Vagina (tissue), 2 donors: Measurements from ENCODE around the gene NUDCD3. TPM values are rescaled to one million over a fixed set of nuclear protein-coding genes. Genes with fewer than 3 reads are reported as not detected.
A peak's percentile ranks its signal among the peaks of the same experiment; 100 is the strongest.

ENCODE experiments used
- DNase-seq, 2 donors: peaks; one replicate each; pipeline ENCODE4 v3.0.0-alpha.2; 2017; ENCODE audit errors: extremely low spot score in 2 of 2
- H3K27ac ChIP-seq: fragments of 200-600 bp; sonication (generic); one replicate; pipeline ENCODE4 v1.5.1; 2019
- H3K27me3 ChIP-seq: fragments of 200-600 bp; sonication (generic); one replicate; pipeline ENCODE4 v1.5.1; 2019
- H3K36me3 ChIP-seq, 2 donors: fragments of 200-600 bp; sonication (generic); one replicate each; pipeline ENCODE4 v1.5.1; 2017 to 2019
- H3K4me1 ChIP-seq: fragments of 200-600 bp; sonication (generic); one replicate; pipeline ENCODE4 v1.5.1; 2019
- H3K4me3 ChIP-seq, 2 donors: fragments of 200-600 bp; sonication (generic); 1 replicate in 1 of 2; 2 replicates in 1 of 2; pipeline ENCODE4 v1.5.1; 2016 to 2019
- H3K9me3 ChIP-seq: fragments of 200-600 bp; sonication (generic); one replicate; pipeline ENCODE4 v1.5.1; 2019
- POLR2A ChIP-seq, 2 donors: fragments of 450-650 bp; IDR thresholded peaks; one replicate each; pipeline ENCODE4 v1.6.1; 2017; ENCODE audit warnings: antibody characterized with exemption in 2 of 2, mild to moderate bottlenecking in 2 of 2, moderate library complexity in 2 of 2
- POLR2AphosphoS5 ChIP-seq, 2 donors: sonication (generic); formaldehyde crosslinking; IDR thresholded peaks; one replicate each; pipeline ENCODE4 v1.9.0; 2017; ENCODE audit warnings: antibody characterized with exemption in 2 of 2, mild to moderate bottlenecking in 2 of 2, low read depth in 1 of 2; ENCODE audit not compliant: insufficient read depth in 1 of 2
- intact Hi-C: fragments of 100-400 bp; cut with DNase I; formaldehyde crosslinking; loops from one replicate; pipeline ENCODE4 v1.15.1; 2023
- total RNA-seq: library from RNA; depleted of rRNA; stranded (reverse); fragments of >200 nt; gene quantifications from one replicate; pipeline ENCODE4 v1.2.3, GENCODE V29; 2016
- TF ChIP-seq, protein P1 (sequence below), 3 experiments: fragments of 450-650 bp in 2 of 3; fragments of 200-600 bp in 1 of 3; sonication (generic) in 1 of 3; IDR thresholded peaks; one replicate each; pipeline ENCODE4 v1.5.1; 2017 to 2019; ENCODE audit warnings: antibody characterized with exemption in 3 of 3, mild to moderate bottlenecking in 2 of 3, moderate library complexity in 2 of 3

NUDCD3 gene
- total RNA-seq, 1 donor from 2014 or later = 48.6 TPM

DNA sequence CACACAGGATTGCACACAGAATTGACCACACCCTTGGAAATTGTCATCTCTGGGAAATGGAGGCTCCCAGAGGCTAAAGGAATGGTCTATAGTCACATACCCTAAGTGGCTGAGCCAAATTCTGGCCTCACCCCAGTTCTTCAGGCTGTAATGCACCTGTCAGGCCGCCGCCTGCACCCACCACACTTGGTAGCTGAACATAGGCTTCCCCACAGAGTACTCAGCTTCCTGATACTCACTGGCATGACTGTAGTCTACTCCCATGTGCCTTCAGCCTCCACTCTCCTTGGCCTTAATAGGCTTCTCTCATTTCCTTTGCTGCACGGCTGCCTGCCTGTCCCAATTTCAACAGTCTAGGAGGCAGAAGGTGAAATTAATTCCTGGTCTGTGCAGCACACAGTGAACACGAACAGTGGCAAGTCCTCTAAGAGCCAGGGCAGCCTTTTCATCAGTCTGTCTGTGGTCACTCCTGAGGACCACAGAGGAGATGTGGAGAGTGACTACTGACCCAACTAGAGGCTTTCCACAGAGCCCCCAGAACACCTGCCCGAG is 42.5 kb downstream of the NUDCD3 start:
- peak in 1 of 2 donors; percentile 58 for DNase-seq
- H3K4me3 ChIP-seq = no peak overlapping the region
- H3K4me1 ChIP-seq = peaks cover 19% of the 10 kb centered on the region
- no peaks in the 10 kb centered on the region for H3K9me3 ChIP-seq
- peaks cover 0 to 9% of the 10 kb centered on the region in 2 donors for H3K36me3 ChIP-seq
- no peak overlapping the region for H3K27ac ChIP-seq
- intact Hi-C loops = no loop called here
- H3K27me3 ChIP-seq = no peaks in the 10 kb centered on the region
- TF ChIP-seq POLR2AphosphoS5 (IDR thresholded peaks at IDR 0.05; ENCODE audit: insufficient read depth in 1 of 2, low read depth in 1 of 2) (no peak), POLR2A (IDR thresholded peaks at IDR 0.05) (no peak)
- TF ChIP-seq, protein P1, sequence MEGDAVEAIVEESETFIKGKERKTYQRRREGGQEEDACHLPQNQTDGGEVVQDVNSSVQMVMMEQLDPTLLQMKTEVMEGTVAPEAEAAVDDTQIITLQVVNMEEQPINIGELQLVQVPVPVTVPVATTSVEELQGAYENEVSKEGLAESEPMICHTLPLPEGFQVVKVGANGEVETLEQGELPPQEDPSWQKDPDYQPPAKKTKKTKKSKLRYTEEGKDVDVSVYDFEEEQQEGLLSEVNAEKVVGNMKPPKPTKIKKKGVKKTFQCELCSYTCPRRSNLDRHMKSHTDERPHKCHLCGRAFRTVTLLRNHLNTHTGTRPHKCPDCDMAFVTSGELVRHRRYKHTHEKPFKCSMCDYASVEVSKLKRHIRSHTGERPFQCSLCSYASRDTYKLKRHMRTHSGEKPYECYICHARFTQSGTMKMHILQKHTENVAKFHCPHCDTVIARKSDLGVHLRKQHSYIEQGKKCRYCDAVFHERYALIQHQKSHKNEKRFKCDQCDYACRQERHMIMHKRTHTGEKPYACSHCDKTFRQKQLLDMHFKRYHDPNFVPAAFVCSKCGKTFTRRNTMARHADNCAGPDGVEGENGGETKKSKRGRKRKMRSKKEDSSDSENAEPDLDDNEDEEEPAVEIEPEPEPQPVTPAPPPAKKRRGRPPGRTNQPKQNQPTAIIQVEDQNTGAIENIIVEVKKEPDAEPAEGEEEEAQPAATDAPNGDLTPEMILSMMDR (IDR thresholded peaks at IDR 0.05) = no peak

DNA sequence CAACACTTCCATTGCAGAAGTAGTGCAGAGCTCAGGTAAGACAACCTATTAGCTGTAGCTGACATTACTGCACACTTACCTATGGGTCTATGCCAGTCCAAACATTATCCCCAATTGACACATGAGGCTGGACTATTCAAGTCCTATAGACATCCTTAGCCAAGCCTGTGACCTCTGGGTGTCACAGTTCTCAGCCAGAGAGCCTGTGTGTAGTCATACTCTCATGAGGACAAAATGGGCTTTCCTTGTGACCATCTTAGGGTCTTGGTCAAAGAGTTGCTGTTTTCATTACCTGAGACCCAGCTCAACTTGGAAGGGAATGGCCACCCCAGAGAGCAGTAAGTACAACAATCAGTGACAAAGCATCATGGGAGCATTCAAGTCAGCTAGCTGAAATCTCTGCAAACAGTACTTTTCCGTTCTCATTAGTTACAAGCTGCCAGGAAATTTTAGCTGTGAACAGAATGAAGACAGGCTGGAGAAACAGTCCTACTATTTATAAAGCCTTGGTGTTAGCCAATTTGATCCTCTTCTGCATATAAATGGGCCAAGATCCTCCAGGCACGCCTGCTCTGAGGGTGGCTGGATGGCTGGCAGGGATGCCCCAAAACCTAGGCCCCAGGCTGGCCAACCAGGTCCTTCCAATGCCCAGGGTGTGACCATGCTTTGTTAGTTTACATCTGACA is 44.3 kb downstream of the NUDCD3 start:
- DNase-seq = peak in 1 of 2 donors; percentile 49
- H3K27me3 ChIP-seq = no peaks in the 10 kb centered on the region
- no peaks in the 10 kb centered on the region for H3K9me3 ChIP-seq
- intact Hi-C loops = no loop called here
- H3K27ac ChIP-seq = no peak overlapping the region
- peaks cover 26% of the 10 kb centered on the region for H3K4me1 ChIP-seq
- TF ChIP-seq, protein P1 (IDR thresholded peaks at IDR 0.05) = no peak
- no peak for TF ChIP-seq POLR2AphosphoS5 (IDR thresholded peaks at IDR 0.05; ENCODE audit: insufficient read depth in 1 of 2, low read depth in 1 of 2)
- no peak for TF ChIP-seq POLR2A (IDR thresholded peaks at IDR 0.05)
- H3K4me3 ChIP-seq = no peak overlapping the region
- H3K36me3 ChIP-seq = peaks cover 0 to 9% of the 10 kb centered on the region in 2 donors

DNA sequence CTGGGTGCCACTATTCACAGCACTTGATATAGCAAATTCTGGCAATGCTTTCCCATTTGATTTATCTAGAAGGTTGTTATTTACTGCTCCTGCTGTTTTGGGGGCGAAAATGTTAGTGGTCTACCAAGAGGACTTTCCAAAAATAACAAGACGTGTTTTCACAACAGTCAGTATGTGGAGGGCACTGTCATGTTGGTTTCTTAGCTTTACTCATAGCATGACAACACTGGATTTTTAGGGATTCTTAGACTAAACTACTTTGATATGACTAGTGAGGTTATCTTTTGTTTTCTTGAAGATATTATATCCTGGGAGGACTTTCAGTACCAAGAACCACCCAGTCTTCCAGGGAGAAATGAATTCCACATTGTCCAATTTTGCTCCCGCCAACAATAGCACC is 49.4 kb downstream of the NUDCD3 start:
- no peak for TF ChIP-seq POLR2A (IDR thresholded peaks at IDR 0.05)
- no peak for TF ChIP-seq POLR2AphosphoS5 (IDR thresholded peaks at IDR 0.05; ENCODE audit: insufficient read depth in 1 of 2, low read depth in 1 of 2)
- TF ChIP-seq, protein P1 (IDR thresholded peaks at IDR 0.05) = no peak
- Histone ChIP-seq H3K4me3 (no peak overlapping the region), H3K4me1 (peaks cover 8% of the 10 kb centered on the region), H3K9me3 (no peaks in the 10 kb centered on the region), H3K27ac (no peak overlapping the region), H3K36me3 (peaks cover 0 to 3% of the 10 kb centered on the region in 2 donors), H3K27me3 (no peaks in the 10 kb centered on the region)
- intact Hi-C loops = no loop called here
- no peak for DNase-seq

DNA sequence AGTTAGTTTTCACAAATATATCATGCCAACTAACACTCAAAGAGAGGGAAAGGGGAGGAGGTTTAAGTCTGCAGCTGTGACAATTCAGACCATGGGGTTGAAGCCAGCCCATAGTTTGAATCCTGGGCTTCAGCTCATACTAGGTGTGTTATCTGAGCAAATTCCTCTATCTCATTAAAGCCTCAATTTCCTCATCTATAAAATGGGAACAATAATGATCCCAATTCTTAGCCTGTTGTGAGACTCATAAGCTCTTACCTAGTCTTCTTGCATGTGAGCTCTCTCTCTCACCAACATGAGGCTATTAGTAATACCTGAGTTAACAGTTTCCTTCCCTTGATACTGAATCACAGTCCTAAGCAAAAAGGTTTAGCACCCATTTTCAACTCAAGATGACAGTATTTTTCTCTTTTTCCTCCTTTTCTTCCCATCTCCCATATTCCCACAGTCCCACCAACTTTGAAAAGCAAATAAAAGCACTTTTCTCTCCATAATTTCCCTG is 49.8 kb downstream of the NUDCD3 start:
- Histone ChIP-seq H3K9me3 (no peaks in the 10 kb centered on the region), H3K4me1 (peaks cover 8% of the 10 kb centered on the region), H3K36me3 (peaks cover 0 to 3% of the 10 kb centered on the region in 2 donors), H3K27me3 (no peaks in the 10 kb centered on the region), H3K27ac (no peak overlapping the region), H3K4me3 (no peak overlapping the region)
- intact Hi-C loops = no loop called here
- no peak for DNase-seq
- TF ChIP-seq, protein P1 (IDR thresholded peaks at IDR 0.05) = no peak
- TF ChIP-seq POLR2A (IDR thresholded peaks at IDR 0.05) (no peak), POLR2AphosphoS5 (IDR thresholded peaks at IDR 0.05; ENCODE audit: insufficient read depth in 1 of 2, low read depth in 1 of 2) (no peak)

DNA sequence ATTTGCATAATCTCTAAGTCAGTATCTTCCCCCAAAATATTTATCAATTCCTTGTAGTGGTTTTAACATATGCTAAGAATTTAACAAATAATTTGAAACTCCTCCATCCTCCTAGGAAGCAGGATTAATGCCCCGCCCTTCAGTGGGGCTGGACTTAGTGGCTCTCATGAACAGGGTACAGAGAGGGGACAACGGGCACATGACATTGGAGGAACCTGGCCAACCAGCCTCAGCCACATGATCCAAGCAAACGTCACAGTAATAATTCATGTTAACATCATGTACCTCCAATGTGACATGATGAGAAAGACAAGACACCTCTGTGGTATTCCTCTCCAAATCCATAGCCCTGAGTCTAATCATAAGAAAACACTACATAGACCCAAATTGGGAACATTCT is 50.5 kb downstream of the NUDCD3 start:
- H3K27me3 ChIP-seq = no peaks in the 10 kb centered on the region
- peaks cover 8% of the 10 kb centered on the region for H3K4me1 ChIP-seq
- H3K9me3 ChIP-seq = no peaks in the 10 kb centered on the region
- intact Hi-C loops = no loop called here
- H3K36me3 ChIP-seq = no peaks in the 10 kb centered on the region
- DNase-seq = no peak
- H3K4me3 ChIP-seq = no peak overlapping the region
- no peak for TF ChIP-seq POLR2A (IDR thresholded peaks at IDR 0.05)
- TF ChIP-seq, protein P1 (IDR thresholded peaks at IDR 0.05) = no peak
- no peak for TF ChIP-seq POLR2AphosphoS5 (IDR thresholded peaks at IDR 0.05; ENCODE audit: insufficient read depth in 1 of 2, low read depth in 1 of 2)
- no peak overlapping the region for H3K27ac ChIP-seq
